ENCODE results near the gene EVA1C. TPM values are rescaled to one million over a fixed set of nuclear protein-coding genes. Genes with fewer than 3 reads are reported as not detected.
"Not testable (repeated sequence)": the region's sequence is repeated elsewhere in the genome, so short reads cannot be mapped to it uniquely, and the experiment has no call there.

The EVA1C gene
- polyA plus RNA-seq, 1 donor from 2014 or later: 2.1 TPM

DNA sequence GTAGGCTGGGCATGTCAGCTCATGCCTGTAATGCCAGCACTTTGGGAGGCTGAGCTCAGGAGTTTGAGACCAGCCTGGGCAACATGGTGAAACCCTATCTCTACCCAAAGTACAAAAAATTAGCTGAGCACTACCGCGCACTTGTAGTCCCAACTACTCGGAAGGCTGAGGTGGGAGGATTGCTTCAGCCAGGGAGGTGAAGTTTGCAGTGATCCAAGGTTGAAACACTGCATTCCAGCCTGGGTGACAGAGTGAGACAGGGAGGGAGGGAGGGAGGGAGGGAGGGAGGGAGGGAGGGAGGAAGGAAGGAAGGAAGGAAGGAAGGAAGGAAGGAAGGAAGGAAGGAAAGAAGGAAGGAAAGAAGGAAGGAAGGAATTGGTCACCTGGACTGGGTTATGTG, 119.1 kb downstream of the EVA1C start:
- H3K9me3 ChIP-seq (ENCODE audit: low read length); H3K36me3 ChIP-seq (ENCODE audit: insufficient read depth, low read length); H3K4me3 ChIP-seq (ENCODE audit: low read length); H3K27ac ChIP-seq (ENCODE audit: low read length); H3K79me2 ChIP-seq (replicated peaks; ENCODE audit: insufficient read depth, low read length); H3K4me2 ChIP-seq (ENCODE audit: low read length); H3K27me3 ChIP-seq (ENCODE audit: insufficient read depth, low read depth, low read length); H3K9ac ChIP-seq (ENCODE audit: low read length); H4K20me1 ChIP-seq (ENCODE audit: insufficient read depth); H2AFZ ChIP-seq (ENCODE audit: low read depth, low read length); H3F3A ChIP-seq (ENCODE audit: insufficient read depth, low read length, poor library complexity, severe bottlenecking); H3K9me2 ChIP-seq (ENCODE audit: insufficient read depth, low read length): not testable (repeated sequence)

DNA sequence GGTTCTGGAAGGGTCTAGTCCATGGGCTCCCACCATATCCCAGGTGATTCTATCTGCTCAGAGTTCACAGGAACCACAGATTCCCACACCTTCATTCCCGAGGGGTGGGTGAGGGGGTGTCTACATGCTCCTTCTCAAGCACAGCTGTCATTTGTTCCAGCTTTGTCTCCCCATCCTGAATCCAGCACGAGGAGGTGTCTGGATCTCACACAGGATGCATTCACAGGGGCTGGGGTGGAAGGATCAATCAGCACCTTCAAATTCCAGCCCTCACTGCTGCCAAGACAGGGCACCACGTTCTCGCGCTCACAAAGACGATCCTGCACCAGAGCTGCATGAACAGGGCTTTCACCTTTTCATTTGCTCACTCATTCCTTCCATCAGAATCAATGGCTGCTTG, 120.1 kb downstream of the EVA1C start:
- H2AFZ ChIP-seq (ENCODE audit: low read depth, low read length): no peak overlapping the region
- no peak overlapping the region for H3K9ac ChIP-seq (ENCODE audit: low read length)
- no peaks in the 10 kb centered on the region for H3K36me3 ChIP-seq (ENCODE audit: insufficient read depth, low read length)
- no peak overlapping the region for H3K4me3 ChIP-seq (ENCODE audit: low read length)
- H3K27ac ChIP-seq (ENCODE audit: low read length): no peak overlapping the region
- H3F3A ChIP-seq (ENCODE audit: insufficient read depth, low read length, poor library complexity, severe bottlenecking): no peaks in the 10 kb centered on the region
- no peaks in the 10 kb centered on the region for H3K79me2 ChIP-seq (replicated peaks; ENCODE audit: insufficient read depth, low read length)
- no peak overlapping the region for H3K4me2 ChIP-seq (ENCODE audit: low read length)
- no peaks in the 10 kb centered on the region for H4K20me1 ChIP-seq (ENCODE audit: insufficient read depth)
- H3K9me3 ChIP-seq (ENCODE audit: low read length): no peaks in the 10 kb centered on the region
- TF ChIP-seq RAD21 (conservative IDR thresholded peaks at IDR 0.05): no peak
- no peak for TF ChIP-seq EP300 (conservative IDR thresholded peaks at IDR 0.05; ENCODE audit: poor library complexity, severe bottlenecking)
- TF ChIP-seq TAF1 (IDR thresholded peaks at IDR 0.05; ENCODE audit: low read depth): no peak
- TF ChIP-seq, protein P1, sequence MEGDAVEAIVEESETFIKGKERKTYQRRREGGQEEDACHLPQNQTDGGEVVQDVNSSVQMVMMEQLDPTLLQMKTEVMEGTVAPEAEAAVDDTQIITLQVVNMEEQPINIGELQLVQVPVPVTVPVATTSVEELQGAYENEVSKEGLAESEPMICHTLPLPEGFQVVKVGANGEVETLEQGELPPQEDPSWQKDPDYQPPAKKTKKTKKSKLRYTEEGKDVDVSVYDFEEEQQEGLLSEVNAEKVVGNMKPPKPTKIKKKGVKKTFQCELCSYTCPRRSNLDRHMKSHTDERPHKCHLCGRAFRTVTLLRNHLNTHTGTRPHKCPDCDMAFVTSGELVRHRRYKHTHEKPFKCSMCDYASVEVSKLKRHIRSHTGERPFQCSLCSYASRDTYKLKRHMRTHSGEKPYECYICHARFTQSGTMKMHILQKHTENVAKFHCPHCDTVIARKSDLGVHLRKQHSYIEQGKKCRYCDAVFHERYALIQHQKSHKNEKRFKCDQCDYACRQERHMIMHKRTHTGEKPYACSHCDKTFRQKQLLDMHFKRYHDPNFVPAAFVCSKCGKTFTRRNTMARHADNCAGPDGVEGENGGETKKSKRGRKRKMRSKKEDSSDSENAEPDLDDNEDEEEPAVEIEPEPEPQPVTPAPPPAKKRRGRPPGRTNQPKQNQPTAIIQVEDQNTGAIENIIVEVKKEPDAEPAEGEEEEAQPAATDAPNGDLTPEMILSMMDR (IDR thresholded peaks at IDR 0.05; ENCODE audit: poor library complexity, severe bottlenecking): no peak
- no peak for TF ChIP-seq MXI1 (conservative IDR thresholded peaks at IDR 0.05; ENCODE audit: poor library complexity, severe bottlenecking)
- TF ChIP-seq SMC3 (conservative IDR thresholded peaks at IDR 0.05; ENCODE audit: poor library complexity): no peak
- TF ChIP-seq, protein P2, sequence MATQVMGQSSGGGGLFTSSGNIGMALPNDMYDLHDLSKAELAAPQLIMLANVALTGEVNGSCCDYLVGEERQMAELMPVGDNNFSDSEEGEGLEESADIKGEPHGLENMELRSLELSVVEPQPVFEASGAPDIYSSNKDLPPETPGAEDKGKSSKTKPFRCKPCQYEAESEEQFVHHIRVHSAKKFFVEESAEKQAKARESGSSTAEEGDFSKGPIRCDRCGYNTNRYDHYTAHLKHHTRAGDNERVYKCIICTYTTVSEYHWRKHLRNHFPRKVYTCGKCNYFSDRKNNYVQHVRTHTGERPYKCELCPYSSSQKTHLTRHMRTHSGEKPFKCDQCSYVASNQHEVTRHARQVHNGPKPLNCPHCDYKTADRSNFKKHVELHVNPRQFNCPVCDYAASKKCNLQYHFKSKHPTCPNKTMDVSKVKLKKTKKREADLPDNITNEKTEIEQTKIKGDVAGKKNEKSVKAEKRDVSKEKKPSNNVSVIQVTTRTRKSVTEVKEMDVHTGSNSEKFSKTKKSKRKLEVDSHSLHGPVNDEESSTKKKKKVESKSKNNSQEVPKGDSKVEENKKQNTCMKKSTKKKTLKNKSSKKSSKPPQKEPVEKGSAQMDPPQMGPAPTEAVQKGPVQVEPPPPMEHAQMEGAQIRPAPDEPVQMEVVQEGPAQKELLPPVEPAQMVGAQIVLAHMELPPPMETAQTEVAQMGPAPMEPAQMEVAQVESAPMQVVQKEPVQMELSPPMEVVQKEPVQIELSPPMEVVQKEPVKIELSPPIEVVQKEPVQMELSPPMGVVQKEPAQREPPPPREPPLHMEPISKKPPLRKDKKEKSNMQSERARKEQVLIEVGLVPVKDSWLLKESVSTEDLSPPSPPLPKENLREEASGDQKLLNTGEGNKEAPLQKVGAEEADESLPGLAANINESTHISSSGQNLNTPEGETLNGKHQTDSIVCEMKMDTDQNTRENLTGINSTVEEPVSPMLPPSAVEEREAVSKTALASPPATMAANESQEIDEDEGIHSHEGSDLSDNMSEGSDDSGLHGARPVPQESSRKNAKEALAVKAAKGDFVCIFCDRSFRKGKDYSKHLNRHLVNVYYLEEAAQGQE (IDR thresholded peaks at IDR 0.05; ENCODE audit: borderline replicate concordance): no peak
- TF ChIP-seq EZH2 (IDR thresholded peaks at IDR 0.05; ENCODE audit: borderline replicate concordance, insufficient read depth, low read length, poor library complexity, severe bottlenecking): no peak
- TF ChIP-seq POLR2AphosphoS5 (IDR thresholded peaks at IDR 0.05): no peak
- no peaks in the 10 kb centered on the region for H3K9me2 ChIP-seq (ENCODE audit: insufficient read depth, low read length)
- H3K27me3 ChIP-seq (ENCODE audit: insufficient read depth, low read depth, low read length): no peaks in the 10 kb centered on the region

DNA sequence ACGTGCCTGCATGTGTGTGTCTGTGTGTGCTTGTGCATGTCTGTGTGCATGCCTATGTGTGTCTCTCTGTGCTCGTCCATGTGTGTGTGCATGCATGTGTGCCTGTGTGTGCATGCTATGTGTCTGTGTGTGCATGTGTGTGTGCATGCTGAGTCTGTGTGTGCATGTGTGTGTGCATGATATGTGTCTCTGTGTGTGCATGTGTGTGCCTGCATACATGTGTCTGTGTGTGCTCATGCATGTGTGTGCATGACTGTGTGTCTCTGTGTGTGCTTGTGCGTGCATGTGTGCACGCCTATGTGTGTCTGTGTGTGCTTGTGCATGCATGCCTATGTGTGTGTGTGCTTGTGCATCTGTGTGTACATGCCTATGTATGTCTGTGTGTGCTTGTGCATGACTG, 120.5 kb downstream of the EVA1C start:
- Histone ChIP-seq H4K20me1 (ENCODE audit: insufficient read depth) (no peaks in the 10 kb centered on the region), H3K9me3 (ENCODE audit: low read length) (no peaks in the 10 kb centered on the region), H3K27ac (ENCODE audit: low read length) (no peak overlapping the region), H3K36me3 (ENCODE audit: insufficient read depth, low read length) (no peaks in the 10 kb centered on the region), H3K4me3 (ENCODE audit: low read length) (no peak overlapping the region), H3K27me3 (ENCODE audit: insufficient read depth, low read depth, low read length) (no peaks in the 10 kb centered on the region), H3F3A (ENCODE audit: insufficient read depth, low read length, poor library complexity, severe bottlenecking) (no peaks in the 10 kb centered on the region), H3K9me2 (ENCODE audit: insufficient read depth, low read length) (no peaks in the 10 kb centered on the region), H3K79me2 (replicated peaks; ENCODE audit: insufficient read depth, low read length) (no peaks in the 10 kb centered on the region), H2AFZ (ENCODE audit: low read depth, low read length) (no peak overlapping the region), H3K4me2 (ENCODE audit: low read length) (no peak overlapping the region), H3K9ac (ENCODE audit: low read length) (no peak overlapping the region)
- TF ChIP-seq, protein P1 (IDR thresholded peaks at IDR 0.05; ENCODE audit: poor library complexity, severe bottlenecking): no peak
- no peak for TF ChIP-seq TAF1 (IDR thresholded peaks at IDR 0.05; ENCODE audit: low read depth)
- no peak for TF ChIP-seq EP300 (conservative IDR thresholded peaks at IDR 0.05; ENCODE audit: poor library complexity, severe bottlenecking)
- no peak for TF ChIP-seq SMC3 (conservative IDR thresholded peaks at IDR 0.05; ENCODE audit: poor library complexity)
- no peak for TF ChIP-seq MXI1 (conservative IDR thresholded peaks at IDR 0.05; ENCODE audit: poor library complexity, severe bottlenecking)
- TF ChIP-seq, protein P2 (IDR thresholded peaks at IDR 0.05; ENCODE audit: borderline replicate concordance): no peak
- no peak for TF ChIP-seq POLR2AphosphoS5 (IDR thresholded peaks at IDR 0.05)
- TF ChIP-seq RAD21 (conservative IDR thresholded peaks at IDR 0.05): no peak
- no peak for TF ChIP-seq EZH2 (IDR thresholded peaks at IDR 0.05; ENCODE audit: borderline replicate concordance, insufficient read depth, low read length, poor library complexity, severe bottlenecking)
